ENCODE data around the gene ARL16. TPM values are rescaled to one million over a fixed set of nuclear protein-coding genes. Genes with fewer than 3 reads are reported as not detected.

Gene ARL16
- total RNA-seq, 1 experiment from 2014 or later = 47.5 TPM

GRCh38 chr17:81648707-81649085 is 34.9 kb downstream of the ARL16 start:
- ChIA-PET RAD21 (ENCODE audit: low non-redundant PET in 1 of 2, low total read pairs in 2 of 2, uncharacterized antibody in 2 of 2, unreplicated experiment in 2 of 2) (no interaction called here), POLR2A (no interaction called here), CTCF (no interaction called here)
- peaks cover 7 to 19% of the 10 kb centered on the region in 2 experiments; a peak in 3 of 4 replicates for H3K4me1 ChIP-seq (ENCODE audit: control insufficient read depth in 1 of 2, insufficient read depth in 2 of 2, low read length in 2 of 2)
- no peaks in the 10 kb centered on the region for H3K9me2 ChIP-seq (ENCODE audit: insufficient read depth)
- no peaks in the 10 kb centered on the region for H3K79me2 ChIP-seq (ENCODE audit: insufficient read depth, low read length)
- no peak for TF ChIP-seq ELF1 (IDR thresholded peaks at IDR 0.05; ENCODE audit: borderline replicate concordance, low read depth)
- TF ChIP-seq TCF7L2 (IDR thresholded peaks at IDR 0.05; ENCODE audit: borderline replicate concordance, extremely low read depth, insufficient read depth, insufficient read length) = no peak
- no peak for TF ChIP-seq REST (IDR thresholded peaks at IDR 0.05; ENCODE audit: low read depth)
- TF ChIP-seq ZNF274 (IDR thresholded peaks at IDR 0.05; ENCODE audit: low read depth, low read length) = no peak
- no peak for TF ChIP-seq RAD21 (IDR thresholded peaks at IDR 0.05; ENCODE audit: low read depth)
- no peak for TF ChIP-seq CBX3 (IDR thresholded peaks at IDR 0.05; ENCODE audit: low read depth)
- no peak for TF ChIP-seq SIN3A (IDR thresholded peaks at IDR 0.05; ENCODE audit: low read depth)
- no peak for TF ChIP-seq SRF (IDR thresholded peaks at IDR 0.05; ENCODE audit: low read depth)
- no peak for TF ChIP-seq CTCF (IDR thresholded peaks at IDR 0.05 in 2 of 3, conservative IDR thresholded peaks at IDR 0.05 in 1 of 3; ENCODE audit: borderline replicate concordance in 1 of 3, insufficient read depth in 1 of 3, low read depth in 2 of 3, low read length in 2 of 3)
- H3K27ac ChIP-seq (ENCODE audit: low read depth, low read length) = no peak overlapping the region
- no peak overlapping the region for H3K4me2 ChIP-seq (ENCODE audit: low read length)
- no peak overlapping the region for H3K4me3 ChIP-seq (replicated peaks in 1 of 2; ENCODE audit: low read depth in 1 of 2, low read length in 2 of 2)
- no peaks in the 10 kb centered on the region for H3K27me3 ChIP-seq (ENCODE audit: insufficient read depth, low read length)
- intact Hi-C loops (cut with micrococcal nuclease) = no loop called here
- H3K36me3 ChIP-seq (ENCODE audit: control insufficient read depth in 1 of 2, insufficient read depth in 2 of 2, low read length in 2 of 2) = no peaks in the 10 kb centered on the region
- no peaks in the 10 kb centered on the region for H4K20me1 ChIP-seq (ENCODE audit: insufficient read depth)
- DNase-seq (ENCODE audit: low read depth, low spot score) = no peak
- H3K9me3 ChIP-seq (ENCODE audit: control insufficient read depth in 1 of 2, insufficient read depth in 1 of 2, low read depth in 1 of 2, low read length in 2 of 2) = peaks cover 0 to 5% of the 10 kb centered on the region in 2 experiments; a peak in 1 of 4 replicates
- BruUV-seq (replicated peaks) = no TSS peak
- no peak overlapping the region for H3K9ac ChIP-seq (ENCODE audit: low read length)
- no peak overlapping the region for H2AFZ ChIP-seq (ENCODE audit: low read depth, low read length, poor library complexity, severe bottlenecking)
- ATAC-seq = no peak
